Measurements from ENCODE around the gene CACNA2D3.

Gene CACNA2D3

GRCh38 chr3:54344601-54345231 is 222.4 kb downstream of the CACNA2D3 start:
- DNase-seq, result no peak

- DNase-seq, result no peak
These were observed 223.6 kb downstream of the CACNA2D3 start for GRCh38 chr3:54345847-54346375.

DNA sequence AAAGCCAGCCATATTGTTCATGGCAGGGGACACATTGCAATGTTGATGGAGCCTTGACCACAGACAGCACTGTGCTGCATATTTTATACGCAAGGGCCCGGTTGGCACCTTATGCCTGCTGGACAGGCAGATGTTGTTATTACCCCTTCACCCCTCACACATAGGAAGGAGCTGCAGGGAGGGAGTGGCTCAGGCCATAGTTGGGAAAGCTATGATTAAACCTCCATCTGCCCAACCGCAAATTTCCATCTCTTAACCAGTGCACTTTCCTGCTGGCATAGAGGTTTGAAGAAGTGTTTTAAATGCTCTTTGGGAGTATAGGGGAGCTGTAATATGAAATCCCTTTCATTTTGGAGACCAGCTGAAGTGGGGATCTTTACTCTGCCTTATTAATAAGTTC is 224.7 kb downstream of the CACNA2D3 start:
- DNase-seq, result no peak

GRCh38 chr3:54347933-54348332 is 225.6 kb downstream of the CACNA2D3 start:
- DNase-seq, result no peak

DNA sequence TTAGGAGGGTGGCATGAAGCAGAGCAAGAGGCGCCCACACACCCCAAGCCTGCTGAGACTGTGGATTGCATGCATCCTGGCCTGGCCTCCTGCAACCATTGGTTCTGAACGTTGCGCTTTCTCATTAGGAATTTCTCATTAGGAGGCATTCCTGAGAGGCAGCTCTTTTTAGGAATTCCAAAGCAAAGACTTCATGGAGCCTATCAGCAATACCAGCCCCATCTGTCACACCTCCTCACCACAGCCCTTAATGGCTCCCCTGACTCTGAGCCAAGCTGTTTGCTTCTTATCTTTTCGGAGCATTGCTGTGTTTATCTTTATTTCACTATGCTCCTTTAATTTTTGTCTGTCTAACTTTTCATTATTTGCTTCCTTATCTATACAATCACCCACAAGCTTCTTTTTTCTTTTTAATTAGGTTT is 226.9 kb downstream of the CACNA2D3 start:
- no peak for DNase-seq

- DNase-seq, result no peak
These were observed 227.3 kb downstream of the CACNA2D3 start for GRCh38 chr3:54349691-54350090.

GRCh38 chr3:54353546-54353945 is 231.2 kb downstream of the CACNA2D3 start:
- no peak for DNase-seq

DNA sequence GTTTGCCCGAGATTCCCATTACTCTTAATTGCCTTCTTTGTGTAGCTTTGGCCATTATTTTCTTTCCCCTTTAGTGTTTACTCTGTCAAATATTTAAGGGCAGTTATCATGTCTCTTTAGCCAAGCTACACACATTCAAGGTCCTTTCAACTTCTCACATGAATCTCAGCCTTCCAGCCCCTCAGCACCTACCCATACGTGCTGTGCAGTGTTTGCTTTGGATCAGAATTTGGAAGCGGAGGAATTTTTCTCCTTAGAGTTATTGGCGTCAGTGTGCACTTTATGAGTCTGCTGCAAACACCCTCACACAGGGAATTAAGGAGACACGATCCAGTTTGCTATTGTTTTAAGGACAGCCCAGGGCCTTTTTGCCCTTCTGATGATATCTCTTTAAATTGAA is 231.6 kb downstream of the CACNA2D3 start:
- DNase-seq, result no peak

DNA sequence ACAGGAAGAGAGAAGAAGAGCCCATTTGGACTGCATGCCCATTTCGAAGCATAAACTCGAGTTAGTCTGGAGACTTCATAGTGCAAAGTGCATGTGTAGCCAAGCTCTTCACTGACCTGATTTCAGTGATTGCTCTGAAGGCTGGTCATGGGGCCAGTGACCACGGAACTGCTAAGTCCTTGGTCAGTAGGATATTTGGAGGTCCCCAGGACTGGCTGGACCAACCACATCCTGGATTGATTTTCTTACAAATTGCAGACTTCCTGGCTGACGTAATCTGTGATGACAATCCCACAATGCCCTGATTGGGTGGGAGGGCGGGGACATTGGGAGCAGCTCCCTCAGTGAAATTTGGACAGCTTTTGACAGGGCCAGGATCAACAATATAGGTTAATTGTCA is 233.4 kb downstream of the CACNA2D3 start:
- DNase-seq, result no peak

DNA sequence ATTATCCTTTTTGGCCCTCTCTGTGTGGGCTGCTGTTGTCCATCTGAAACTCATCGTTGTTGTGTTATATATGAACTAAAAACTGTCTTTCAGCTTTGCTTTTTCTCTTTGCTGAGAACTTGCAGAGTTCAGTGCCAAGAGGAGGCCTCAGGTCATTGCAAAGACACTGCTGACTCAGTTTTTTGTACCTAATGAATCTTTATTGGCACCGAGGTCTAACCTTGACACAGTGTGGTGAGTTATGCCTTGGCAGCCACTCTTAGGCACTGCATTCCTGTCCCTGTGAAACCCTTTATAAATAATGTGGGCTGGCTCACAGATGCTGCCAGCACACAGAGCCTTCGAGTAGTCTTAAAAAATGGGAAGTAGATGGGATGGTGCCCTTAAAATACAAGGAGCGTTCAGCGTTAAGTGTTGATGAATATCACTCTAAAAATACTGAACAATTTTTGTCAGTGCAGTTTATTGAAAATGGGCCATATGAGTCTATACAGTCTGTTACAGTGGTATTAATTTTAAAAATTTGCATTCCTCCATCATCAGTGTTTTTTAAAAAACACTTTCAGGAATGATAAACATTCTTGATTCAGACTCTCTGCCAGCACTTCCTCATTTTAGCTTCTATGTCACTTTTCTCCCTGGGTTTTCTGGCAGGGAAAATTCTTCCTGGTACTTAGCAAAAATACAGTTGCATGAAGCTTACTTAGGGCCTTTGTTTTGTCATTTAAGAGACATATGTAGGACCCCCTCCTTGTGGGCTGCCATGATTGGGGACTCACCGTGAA is 234.1 kb downstream of the CACNA2D3 start:
- no peak for DNase-seq

GRCh38 chr3:54357301-54357700 is 234.9 kb downstream of the CACNA2D3 start:
- DNase-seq, result no peak

GRCh38 chr3:54358316-54358715 is 236.0 kb downstream of the CACNA2D3 start:
- no peak for DNase-seq

GRCh38 chr3:54358969-54359694 is 236.8 kb downstream of the CACNA2D3 start:
- DNase-seq, result no peak

GRCh38 chr3:54360320-54360719 is 238.0 kb downstream of the CACNA2D3 start:
- no peak for DNase-seq

DNA sequence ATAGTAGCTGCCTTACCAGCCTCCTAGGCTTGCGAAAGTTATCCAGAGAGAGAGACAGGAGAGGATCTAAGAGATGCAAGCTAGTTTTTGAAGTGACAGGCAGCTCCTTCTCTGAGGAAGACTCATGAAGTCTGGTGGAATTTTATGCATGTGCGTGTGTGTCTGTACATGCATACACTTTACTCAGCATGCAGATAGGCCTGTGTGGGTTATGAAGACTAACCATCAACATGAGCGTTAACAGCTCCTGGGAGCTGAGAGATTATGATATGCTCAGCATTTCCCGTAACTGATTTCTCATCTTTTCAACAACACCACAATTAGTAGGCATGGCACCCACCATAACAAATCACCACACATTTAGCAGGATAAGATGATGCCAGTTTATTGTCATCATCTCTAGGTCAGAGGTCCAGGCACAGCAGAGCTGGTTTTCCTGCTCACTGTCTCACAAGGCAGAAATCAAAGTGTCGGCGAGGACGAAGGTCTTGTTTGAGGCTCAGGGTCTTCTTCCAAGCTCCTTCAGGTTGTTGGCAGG is 239.5 kb downstream of the CACNA2D3 start:
- DNase-seq, result no peak

DNA sequence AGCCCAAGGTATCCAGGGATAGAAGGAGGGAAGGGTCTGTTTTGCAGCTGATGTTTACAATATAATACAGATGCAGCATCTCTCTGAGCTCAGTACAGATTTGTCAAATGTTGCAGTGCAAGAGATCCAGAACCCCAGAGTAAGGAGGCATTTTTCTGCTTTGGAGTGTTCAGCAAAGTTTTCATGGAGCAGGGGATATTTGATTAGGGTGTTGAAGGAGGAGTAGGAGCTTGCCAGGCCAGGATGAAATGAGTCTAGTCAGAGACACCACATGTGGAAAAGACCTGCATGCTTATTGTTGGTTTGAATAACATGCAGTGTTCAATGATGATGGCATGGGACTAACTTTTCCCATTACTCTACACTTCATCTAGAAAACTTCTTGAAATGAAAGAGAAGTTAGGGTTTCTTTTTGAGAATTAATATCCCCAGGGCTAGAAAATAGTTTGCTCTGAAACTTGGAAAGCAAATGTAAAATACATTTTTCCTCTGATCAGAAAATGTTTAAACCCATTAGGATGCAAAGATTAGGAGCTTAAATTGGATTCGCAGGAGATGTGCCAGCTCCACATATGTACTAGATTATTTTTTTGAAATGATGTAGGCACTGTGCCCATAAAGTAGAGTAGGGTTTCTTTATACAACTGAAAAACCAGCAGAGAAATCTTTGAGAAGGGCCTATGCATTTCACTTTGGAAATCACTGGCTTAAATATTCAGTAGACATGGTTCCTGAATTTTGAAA is 243.8 kb downstream of the CACNA2D3 start:
- DNase-seq, result no peak

GRCh38 chr3:54366839-54367238 is 244.5 kb downstream of the CACNA2D3 start:
- no peak for DNase-seq

- no peak for DNase-seq
These were observed 249.9 kb downstream of the CACNA2D3 start for GRCh38 chr3:54372232-54372631.

GRCh38 chr3:54374214-54374852 is 252.0 kb downstream of the CACNA2D3 start:
- no peak for DNase-seq

DNA sequence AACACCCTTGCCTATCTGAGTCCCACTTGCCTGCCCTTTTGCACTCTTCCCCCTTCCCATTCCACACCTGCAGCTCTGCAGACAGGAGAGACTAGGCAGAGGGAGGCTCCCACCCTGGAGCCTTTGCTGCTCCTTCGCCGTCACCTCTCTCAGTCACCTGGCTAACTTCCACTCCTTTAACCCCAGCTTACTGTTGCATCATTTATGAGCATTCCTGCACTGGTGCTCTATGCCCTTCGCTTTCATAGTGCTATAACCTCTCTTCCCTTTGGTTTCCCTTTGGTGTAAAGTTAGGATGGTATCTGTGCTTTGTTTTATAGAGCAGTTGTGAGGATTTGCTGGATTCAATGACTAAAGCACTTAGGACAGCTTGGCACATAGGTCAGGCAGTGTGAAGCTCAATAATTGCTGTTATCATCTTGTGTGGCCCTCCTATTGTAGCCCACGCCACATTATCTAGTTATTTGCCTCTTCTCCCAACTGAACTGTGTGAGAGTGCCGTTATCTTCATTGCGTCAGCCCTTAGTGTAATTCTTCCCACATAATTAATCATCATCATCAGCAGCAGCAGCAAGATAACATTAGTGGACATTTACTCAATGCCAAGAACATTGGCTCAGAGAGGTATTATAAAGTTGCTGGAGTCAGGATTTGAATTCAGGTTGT is 253.9 kb downstream of the CACNA2D3 start:
- no peak for DNase-seq

DNA sequence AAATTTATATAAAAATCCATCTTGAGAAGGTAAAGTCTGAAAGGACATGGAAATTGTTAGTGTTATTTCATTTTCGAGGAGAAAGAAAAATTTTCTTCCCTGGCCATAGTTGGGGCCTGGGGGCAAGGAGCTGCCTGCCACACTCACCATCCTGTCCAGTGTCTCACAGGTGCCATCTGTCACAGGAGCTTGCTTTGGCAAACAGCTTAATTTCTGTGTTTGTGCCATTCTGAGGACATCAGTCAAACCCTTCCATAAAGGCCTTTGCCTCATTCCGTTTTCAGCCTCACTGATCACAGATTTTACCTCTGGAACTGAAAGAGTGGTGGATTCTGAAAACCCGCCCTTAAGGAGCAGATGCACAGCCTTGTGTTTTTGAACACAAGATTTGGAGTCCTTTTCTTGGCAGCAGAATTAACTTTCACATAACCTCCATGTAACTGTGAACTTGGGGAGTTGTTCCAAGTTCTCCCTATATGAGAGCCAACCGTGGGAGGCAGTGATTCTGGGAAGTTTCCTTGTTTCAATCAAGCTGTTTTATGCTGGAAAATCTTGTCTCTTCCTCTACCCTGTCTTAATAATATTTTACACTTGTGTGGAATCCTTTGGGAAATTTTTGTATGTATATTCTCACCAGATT is 254.7 kb downstream of the CACNA2D3 start:
- no peak for DNase-seq
